Neural cell (in vitro differentiated cells): Measurements from ENCODE around the gene RTF1.

ENCODE experiments used
- CTCF ChIP-seq: fragments of 450-650 bp; IDR thresholded peaks from 2 replicates; pipeline ENCODE4 v1.5.1; 2014; ENCODE audit warnings: antibody characterized with exemption, mild to moderate bottlenecking, moderate library complexity; ENCODE audit not compliant: poor library complexity, severe bottlenecking
- EP300 ChIP-seq: fragments of 450-650 bp; conservative IDR thresholded peaks from 2 replicates; pipeline ENCODE4 v1.6.1; 2014; ENCODE audit warnings: antibody characterized with exemption, mild to moderate bottlenecking, moderate library complexity; ENCODE audit not compliant: poor library complexity, severe bottlenecking
- EZH2 ChIP-seq: fragments of 200-600, 300-800 bp; shearing (Covaris generic), sonication (generic); IDR thresholded peaks from 2 replicates; pipeline ENCODE4 v1.6.1; 2014; ENCODE audit warnings: antibody characterized with exemption, low read length, borderline replicate concordance, mild to moderate bottlenecking; ENCODE audit not compliant: insufficient read depth, poor library complexity, severe bottlenecking
- POLR2AphosphoS5 ChIP-seq: IDR thresholded peaks from 2 replicates; pipeline ENCODE4 v1.6.1; 2012
- REST ChIP-seq: IDR thresholded peaks from 2 replicates; pipeline ENCODE4 v1.6.1; 2012; ENCODE audit warnings: borderline replicate concordance

GRCh38 chr15:41396111-41396510, 20.8 kb upstream of the RTF1 start:
- no peak for TF ChIP-seq CTCF
- no peak for TF ChIP-seq POLR2AphosphoS5
- TF ChIP-seq EZH2: no peak
- no peak for TF ChIP-seq EP300
- TF ChIP-seq REST: no peak
